A673 (cell line): ENCODE data around the gene DUOXA1. TPM values are rescaled to one million over a fixed set of nuclear protein-coding genes. Genes with fewer than 3 reads are reported as not detected.
"Not testable (repeated sequence)": the region's sequence is repeated elsewhere in the genome, so short reads cannot be mapped to it uniquely, and the experiment has no call there.

ENCODE experiments used
- BruUV-seq: library from RNA; stranded (reverse); fragments of 400-500 nt; replicated peaks from 2 replicates; lab custom pipeline; 2021; lab: Mats Ljungman, UMichigan
- CTCF ChIA-PET: fragments of 300-600 bp; sonication (Branson Sonifier 250); formaldehyde crosslinking; loops from one replicate; lab custom pipeline; 2022; ENCODE audit warnings: antibody characterized with exemption; lab: Charles Lee
- POLR2A ChIA-PET: fragments of 300-600 bp; sonication (Branson Sonifier 250); formaldehyde crosslinking; loops from one replicate; lab custom pipeline; 2022; ENCODE audit warnings: antibody characterized with exemption; ENCODE audit not compliant: low non-redundant PET; lab: Charles Lee
- DNase-seq: peaks from one replicate; pipeline ENCODE4 v3.0.0-alpha.2; 2015; ENCODE audit warnings: low spot score
- H3K27ac ChIP-seq: fragments of 200-600 bp; sonication (generic); 2 replicates; pipeline ENCODE4 v1.5.1; 2016; ENCODE audit warnings: mixed run types, low read depth, mild to moderate bottlenecking, mixed read lengths, antibody characterized with exemption, low read length; ENCODE audit not compliant: poor library complexity, severe bottlenecking
- H3K27me3 ChIP-seq: fragments of 200-600 bp; sonication (generic); replicated peaks from 2 replicates; pipeline ENCODE4 v1.6.1; 2017; ENCODE audit warnings: mixed run types, low read depth, mild to moderate bottlenecking, mixed read lengths, antibody characterized with exemption, low read length; ENCODE audit not compliant: insufficient read depth, poor library complexity
- H3K36me3 ChIP-seq: fragments of 200-600 bp; sonication (generic); 2 replicates; pipeline ENCODE4 v1.6.1; 2016; ENCODE audit warnings: mixed run types, mild to moderate bottlenecking, mixed read lengths, antibody characterized with exemption, low read length; ENCODE audit not compliant: insufficient read depth, poor library complexity, severe bottlenecking
- H3K4me1 ChIP-seq: fragments of 200-600 bp; sonication (generic); 2 replicates; pipeline ENCODE4 v1.6.1; 2017; ENCODE audit warnings: mixed run types, mild to moderate bottlenecking, mixed read lengths, antibody characterized with exemption, low read length; ENCODE audit not compliant: insufficient read depth, poor library complexity, severe bottlenecking
- H3K4me3 ChIP-seq: fragments of 200-600 bp; sonication (generic); 2 replicates; pipeline ENCODE4 v1.5.1; 2016; ENCODE audit warnings: low read depth, mixed run types, mild to moderate bottlenecking, mixed read lengths, low read length; ENCODE audit not compliant: poor library complexity, severe bottlenecking
- H3K9me3 ChIP-seq: fragments of 200-600 bp; sonication (generic); 2 replicates; pipeline ENCODE4 v1.6.1; 2016; ENCODE audit warnings: mixed run types, low read depth, mild to moderate bottlenecking, mixed read lengths, antibody characterized with exemption, low read length; ENCODE audit not compliant: poor library complexity, severe bottlenecking
- CTCF ChIP-seq: fragments of 300-800, 200-600 bp; sonication (generic); conservative IDR thresholded peaks from 2 replicates; pipeline ENCODE4 v1.5.1; 2017; ENCODE audit warnings: low read depth, mild to moderate bottlenecking, antibody characterized with exemption, low read length, moderate library complexity, mixed read lengths
- EZH2 ChIP-seq: fragments of 200-600 bp; sonication (generic); IDR thresholded peaks from 2 replicates; pipeline ENCODE4 v1.6.1; 2017; ENCODE audit warnings: borderline replicate concordance, low read depth, mild to moderate bottlenecking, mixed read lengths, antibody characterized with exemption, low read length; ENCODE audit not compliant: poor library complexity, severe bottlenecking
- intact Hi-C: fragments of 100-400 bp; cut with micrococcal nuclease; formaldehyde crosslinking; loops from one replicate; pipeline ENCODE4 v1.10.0; 2022; ENCODE audit not compliant: unreplicated experiment
- total RNA-seq: library from RNA; stranded (reverse); gene quantifications from 2 replicates; pipeline ENCODE4 v1.2.3, GENCODE V29; 2021

Gene DUOXA1
- total RNA-seq, 1 experiment from 2014 or later: 0.95 TPM

- no peak overlapping the region for H3K4me3 ChIP-seq
- POLR2A ChIA-PET: no interaction called here
- no peak for TF ChIP-seq CTCF
- TF ChIP-seq EZH2: no peak
- H3K27me3 ChIP-seq: no peaks in the 10 kb centered on the region
- CTCF ChIA-PET: no interaction called here
- no peak overlapping the region for H3K27ac ChIP-seq
- H3K4me1 ChIP-seq: no peaks in the 10 kb centered on the region
- DNase-seq: no peak
- intact Hi-C loops: no loop called here
- H3K9me3 ChIP-seq: no peaks in the 10 kb centered on the region
- H3K36me3 ChIP-seq: no peaks in the 10 kb centered on the region
- BruUV-seq: no TSS peak
Measured at GRCh38 chr15:45083223-45083622, 46.5 kb downstream of the DUOXA1 start.

GRCh38 chr15:45082412-45082811 lies 47.3 kb downstream of the DUOXA1 start:
- BruUV-seq, CTCF ChIA-PET, POLR2A ChIA-PET, H3K27ac ChIP-seq, H3K36me3 ChIP-seq, H3K4me3 ChIP-seq, H3K27me3 ChIP-seq, DNase-seq, H3K4me1 ChIP-seq, H3K9me3 ChIP-seq, intact Hi-C loops: not testable (repeated sequence)

DNA sequence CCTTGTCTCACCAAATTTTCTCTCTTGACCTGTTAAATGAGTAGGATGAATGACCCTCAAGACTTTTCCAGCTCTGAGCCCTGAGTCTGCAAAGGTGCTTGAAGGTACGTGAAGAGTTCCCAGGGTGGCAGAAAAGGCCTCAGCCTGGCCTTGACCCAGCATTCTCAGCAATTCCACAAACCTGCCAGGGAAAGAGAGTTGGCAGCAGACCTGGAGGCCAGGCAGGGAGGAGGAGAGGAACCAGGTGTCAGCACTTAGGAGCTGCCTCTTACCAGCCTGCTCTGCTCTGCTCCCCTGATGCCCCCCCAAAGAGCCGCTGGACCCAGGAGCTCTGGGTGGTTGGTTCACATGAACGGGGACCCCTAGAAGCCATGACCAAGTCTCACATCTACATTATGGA lies 49.1 kb downstream of the DUOXA1 start:
- DNase-seq, H3K9me3 ChIP-seq, H3K4me1 ChIP-seq, H3K4me3 ChIP-seq, intact Hi-C loops, BruUV-seq, H3K36me3 ChIP-seq, H3K27me3 ChIP-seq, POLR2A ChIA-PET, H3K27ac ChIP-seq: not testable (repeated sequence)
- CTCF ChIA-PET: interaction anchor here (0.7 kb wide), 1 partner anchor 29 kb away, joined by 3 read pairs; no protein-coding TSS in a partner anchor

DNA sequence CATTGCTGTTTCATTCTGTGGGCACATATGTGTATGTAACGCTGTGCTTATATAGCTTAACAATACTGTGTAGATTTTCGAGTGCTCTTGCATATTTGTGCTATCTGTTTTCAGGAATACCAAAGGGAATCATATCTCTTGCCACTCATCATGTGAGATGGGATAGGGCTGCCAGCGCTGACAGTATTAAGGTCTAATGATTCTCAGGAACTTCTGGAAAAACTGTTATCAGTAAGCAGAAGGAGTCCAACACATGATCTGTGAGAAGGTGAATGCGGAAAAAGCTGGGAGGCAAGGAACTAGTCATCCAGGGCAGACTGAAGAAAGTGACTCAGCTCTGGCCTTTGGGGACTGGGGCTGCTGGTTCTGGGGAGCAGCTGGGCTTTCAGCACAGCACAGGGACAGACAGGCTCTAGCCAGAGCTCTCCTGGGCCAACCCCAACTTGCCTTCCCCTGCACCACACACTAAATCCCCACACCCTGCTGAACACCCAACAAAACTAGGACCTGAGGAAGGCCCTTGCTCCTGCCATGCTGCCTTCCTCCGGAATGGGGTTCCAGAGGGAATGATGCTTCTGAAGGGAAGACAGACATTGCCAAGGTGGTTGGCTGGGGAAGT lies 49.9 kb downstream of the DUOXA1 start:
- H3K27ac ChIP-seq, H3K9me3 ChIP-seq, H3K36me3 ChIP-seq, CTCF ChIA-PET, intact Hi-C loops, H3K27me3 ChIP-seq, DNase-seq, BruUV-seq, H3K4me3 ChIP-seq, H3K4me1 ChIP-seq, POLR2A ChIA-PET: not testable (repeated sequence)

GRCh38 chr15:45079201-45079600 lies 50.5 kb downstream of the DUOXA1 start:
- POLR2A ChIA-PET, CTCF ChIA-PET: not testable (repeated sequence)

GRCh38 chr15:45077391-45077790 lies 52.3 kb downstream of the DUOXA1 start:
- H3K27me3 ChIP-seq, H3K36me3 ChIP-seq, BruUV-seq, POLR2A ChIA-PET, DNase-seq, CTCF ChIA-PET, H3K27ac ChIP-seq, H3K4me1 ChIP-seq, H3K9me3 ChIP-seq, intact Hi-C loops, H3K4me3 ChIP-seq: not testable (repeated sequence)

More at GRCh38 chr15:45079201-45079600, 50.5 kb downstream of the DUOXA1 start:
- H3K4me3 ChIP-seq, BruUV-seq, H3K4me1 ChIP-seq, H3K27me3 ChIP-seq, DNase-seq, H3K36me3 ChIP-seq, H3K27ac ChIP-seq, H3K9me3 ChIP-seq, intact Hi-C loops: not testable (repeated sequence)
